Measurements from ENCODE around the gene SERP2.

- TF ChIP-seq POLR2A (IDR thresholded peaks at IDR 0.05): no peak
- TF ChIP-seq CTCF (IDR thresholded peaks at IDR 0.05): no peak
- TF ChIP-seq EP300 (IDR thresholded peaks at IDR 0.05): no peak
Observed at GRCh38 chr13:44395976-44396694, 22.5 kb downstream of the SERP2 start.
